ENCODE measurements around the gene CCL26. TPM values are rescaled to one million over a fixed set of nuclear protein-coding genes. Genes with fewer than 3 reads are reported as not detected.

Gene CCL26
- total and polyA plus RNA-seq, 9 of the 15 experiments (the other 6 are each of a cell fraction or from before 2014, with no cell fraction given) = 2.3 to 26.8 (median 8.4) TPM

DNA sequence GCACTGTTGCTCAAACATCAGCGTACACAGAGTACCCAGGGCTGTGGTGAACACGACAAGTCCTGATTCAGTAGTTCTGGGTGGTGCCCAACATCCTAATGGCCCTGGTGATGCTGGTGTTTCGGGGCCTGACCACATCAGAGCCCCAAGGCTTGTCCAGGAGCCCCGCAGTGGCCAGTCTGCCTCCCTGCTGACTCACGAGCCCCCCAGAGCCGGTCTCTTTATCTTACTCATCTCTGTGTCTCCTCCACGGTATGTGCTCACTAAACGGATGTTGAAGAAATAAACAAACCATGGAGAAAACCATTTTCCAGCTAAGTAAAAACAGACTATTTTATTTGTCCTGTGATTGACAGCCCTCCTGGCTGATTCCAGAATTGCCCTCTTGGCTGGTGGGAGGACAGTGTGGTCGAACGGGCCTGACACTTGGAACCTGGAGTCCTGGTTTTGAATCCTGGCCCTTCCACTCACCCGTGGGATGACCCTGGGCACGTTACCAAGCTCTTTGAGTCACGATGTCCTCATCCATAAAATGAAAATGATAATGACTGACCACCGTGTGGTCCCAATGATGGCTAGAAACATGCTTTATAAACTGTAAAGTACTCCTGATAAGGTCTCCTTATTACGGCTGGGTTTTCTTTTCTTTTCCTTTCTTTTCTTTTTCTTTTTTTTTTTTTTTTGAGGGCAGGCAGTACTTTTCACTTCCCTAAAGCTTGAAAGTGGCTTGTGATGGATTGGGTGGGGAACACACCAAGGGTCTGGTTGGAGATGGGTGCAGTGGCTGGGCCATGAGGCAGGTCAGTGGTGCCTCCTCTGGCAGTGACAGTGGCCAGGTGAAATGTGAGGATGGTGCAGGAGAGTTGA is 39.0 kb downstream of the CCL26 start (continued):
- TF ChIP-seq RAD21 (CRISPR knock-in tag; conservative IDR thresholded peaks at IDR 0.05 in 1 of 2, IDR thresholded peaks at IDR 0.05 in 1 of 2) = no peak
- TF ChIP-seq ARID1B (IDR thresholded peaks at IDR 0.05) = peak; percentile 55; the same call in 1 of the 2 replicates
- no peak for TF ChIP-seq SETDB1 (IDR thresholded peaks at IDR 0.05; ENCODE audit: low read length)
- peak; percentile 59; the same call in 1 of the 2 replicates for TF ChIP-seq NFE2 (IDR thresholded peaks at IDR 0.05; ENCODE audit: low read depth)
- TF ChIP-seq MTA3 (IDR thresholded peaks at IDR 0.05; ENCODE audit: borderline replicate concordance) = no peak
- peak; percentile 76; the same call in 1 of the 2 replicates for TF ChIP-seq HDGF (IDR thresholded peaks at IDR 0.05)
- no peak for TF ChIP-seq MAFK (IDR thresholded peaks at IDR 0.05; ENCODE audit: low read length)
- TF ChIP-seq CEBPB (tag; IDR thresholded peaks at IDR 0.05) = 0 out of 2 replicates have a peak, but pooled peaks have one; percentile 7
- TF ChIP-seq ZFX (CRISPR knock-in tag; IDR thresholded peaks at IDR 0.05) = no peak
- no peak for TF ChIP-seq ZNF77 (CRISPR knock-in tag; IDR thresholded peaks at IDR 0.05)
- TF ChIP-seq, protein P1, sequence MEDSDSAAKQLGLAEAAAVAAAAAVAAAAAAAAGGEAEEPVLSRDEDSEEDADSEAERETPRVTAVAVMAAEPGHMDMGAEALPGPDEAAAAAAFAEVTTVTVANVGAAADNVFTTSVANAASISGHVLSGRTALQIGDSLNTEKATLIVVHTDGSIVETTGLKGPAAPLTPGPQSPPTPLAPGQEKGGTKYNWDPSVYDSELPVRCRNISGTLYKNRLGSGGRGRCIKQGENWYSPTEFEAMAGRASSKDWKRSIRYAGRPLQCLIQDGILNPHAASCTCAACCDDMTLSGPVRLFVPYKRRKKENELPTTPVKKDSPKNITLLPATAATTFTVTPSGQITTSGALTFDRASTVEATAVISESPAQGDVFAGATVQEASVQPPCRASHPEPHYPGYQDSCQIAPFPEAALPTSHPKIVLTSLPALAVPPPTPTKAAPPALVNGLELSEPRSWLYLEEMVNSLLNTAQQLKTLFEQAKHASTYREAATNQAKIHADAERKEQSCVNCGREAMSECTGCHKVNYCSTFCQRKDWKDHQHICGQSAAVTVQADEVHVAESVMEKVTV (CRISPR knock-in tag; IDR thresholded peaks at IDR 0.05) = no peak
- TF ChIP-seq GABPA (tag; conservative IDR thresholded peaks at IDR 0.05; ENCODE audit: low read depth) = 0 out of 2 replicates have a peak, but pooled peaks have one; percentile 25
- no peak for TF ChIP-seq TCF3 (CRISPR knock-in tag; IDR thresholded peaks at IDR 0.05)
- TF ChIP-seq BACH1 (tag; IDR thresholded peaks at IDR 0.05) = no peak
- TF ChIP-seq, protein P2, sequence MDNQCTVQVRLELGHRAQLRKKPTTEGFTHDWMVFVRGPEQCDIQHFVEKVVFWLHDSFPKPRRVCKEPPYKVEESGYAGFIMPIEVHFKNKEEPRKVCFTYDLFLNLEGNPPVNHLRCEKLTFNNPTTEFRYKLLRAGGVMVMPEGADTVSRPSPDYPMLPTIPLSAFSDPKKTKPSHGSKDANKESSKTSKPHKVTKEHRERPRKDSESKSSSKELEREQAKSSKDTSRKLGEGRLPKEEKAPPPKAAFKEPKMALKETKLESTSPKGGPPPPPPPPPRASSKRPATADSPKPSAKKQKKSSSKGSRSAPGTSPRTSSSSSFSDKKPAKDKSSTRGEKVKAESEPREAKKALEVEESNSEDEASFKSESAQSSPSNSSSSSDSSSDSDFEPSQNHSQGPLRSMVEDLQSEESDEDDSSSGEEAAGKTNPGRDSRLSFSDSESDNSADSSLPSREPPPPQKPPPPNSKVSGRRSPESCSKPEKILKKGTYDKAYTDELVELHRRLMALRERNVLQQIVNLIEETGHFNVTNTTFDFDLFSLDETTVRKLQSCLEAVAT (IDR thresholded peaks at IDR 0.05) = no peak
- no peak for TF ChIP-seq PTRF (tag; IDR thresholded peaks at IDR 0.05)
- TF ChIP-seq HDAC1 (IDR thresholded peaks at IDR 0.05) = peak in 1 of 2 experiments; percentile 7; a peak in 1 of 4 replicates
- TF ChIP-seq SUPT5H (IDR thresholded peaks at IDR 0.05) = no peak
- TF ChIP-seq, protein P3, sequence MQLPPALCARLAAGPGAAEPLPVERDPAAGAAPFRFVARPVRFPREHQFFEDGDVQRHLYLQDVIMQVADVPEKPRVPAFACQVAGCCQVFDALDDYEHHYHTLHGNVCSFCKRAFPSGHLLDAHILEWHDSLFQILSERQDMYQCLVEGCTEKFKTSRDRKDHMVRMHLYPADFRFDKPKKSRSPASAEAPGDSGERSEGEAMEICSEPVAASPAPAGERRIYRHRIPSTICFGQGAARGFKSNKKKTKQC (CRISPR knock-in tag; IDR thresholded peaks at IDR 0.05) = no peak
- TF ChIP-seq LARP7 (IDR thresholded peaks at IDR 0.05) = peak; percentile 65
- TF ChIP-seq CTBP1 (IDR thresholded peaks at IDR 0.05; ENCODE audit: borderline replicate concordance) = peak; percentile 33; the same call in 1 of the 2 replicates
- TF ChIP-seq MCM7 (IDR thresholded peaks at IDR 0.05) = peak in 1 of 2 experiments; percentile 75; a peak in 1 of 4 replicates
- no peak for TF ChIP-seq MEF2D (tag; conservative IDR thresholded peaks at IDR 0.05; ENCODE audit: low read depth)
- TF ChIP-seq SMARCC2 (IDR thresholded peaks at IDR 0.05; ENCODE audit: low read depth) = 0 out of 2 replicates have a peak, but pooled peaks have one; percentile 33
- TF ChIP-seq STAG1 (CRISPR knock-in tag; IDR thresholded peaks at IDR 0.05; ENCODE audit: borderline replicate concordance) = no peak
- TF ChIP-seq, protein P4, sequence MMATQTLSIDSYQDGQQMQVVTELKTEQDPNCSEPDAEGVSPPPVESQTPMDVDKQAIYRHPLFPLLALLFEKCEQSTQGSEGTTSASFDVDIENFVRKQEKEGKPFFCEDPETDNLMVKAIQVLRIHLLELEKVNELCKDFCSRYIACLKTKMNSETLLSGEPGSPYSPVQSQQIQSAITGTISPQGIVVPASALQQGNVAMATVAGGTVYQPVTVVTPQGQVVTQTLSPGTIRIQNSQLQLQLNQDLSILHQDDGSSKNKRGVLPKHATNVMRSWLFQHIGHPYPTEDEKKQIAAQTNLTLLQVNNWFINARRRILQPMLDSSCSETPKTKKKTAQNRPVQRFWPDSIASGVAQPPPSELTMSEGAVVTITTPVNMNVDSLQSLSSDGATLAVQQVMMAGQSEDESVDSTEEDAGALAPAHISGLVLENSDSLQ (IDR thresholded peaks at IDR 0.05) = peak; percentile 97
- 0 out of 2 replicates have a peak, but pooled peaks have one; percentile 23 for TF ChIP-seq ZNF24 (IDR thresholded peaks at IDR 0.05)
